HL-60 (cell line): ENCODE data around the gene RBMS3.

Experiments
- GABPA ChIP-seq: IDR thresholded peaks from 2 replicates; pipeline ENCODE4 v1.6.1; 2012; ENCODE audit warnings: low read depth
- POLR2AphosphoS5 ChIP-seq: IDR thresholded peaks from 2 replicates; pipeline ENCODE4 v1.6.1; 2012; ENCODE audit warnings: low read depth
- SPI1 ChIP-seq: IDR thresholded peaks from 2 replicates; pipeline ENCODE4 v1.6.1; 2012; ENCODE audit warnings: low read depth, mild to moderate bottlenecking, borderline replicate concordance
- TF ChIP-seq, protein P1 (sequence below): IDR thresholded peaks from one replicate; pipeline ENCODE4 v1.5.1; 2011; ENCODE audit warnings: low read length, control low read depth, inconsistent platforms; ENCODE audit not compliant: insufficient read depth
- TF ChIP-seq, protein P2 (sequence below): IDR thresholded peaks from 2 replicates; pipeline ENCODE4 v1.6.1; 2012; ENCODE audit warnings: low read depth; ENCODE audit not compliant: insufficient replicate concordance

GRCh38 chr3:29466442-29466841 lies 185.6 kb downstream of the RBMS3 start:
- TF ChIP-seq SPI1 (no peak), GABPA (no peak), POLR2AphosphoS5 (no peak)
- TF ChIP-seq, protein P1, sequence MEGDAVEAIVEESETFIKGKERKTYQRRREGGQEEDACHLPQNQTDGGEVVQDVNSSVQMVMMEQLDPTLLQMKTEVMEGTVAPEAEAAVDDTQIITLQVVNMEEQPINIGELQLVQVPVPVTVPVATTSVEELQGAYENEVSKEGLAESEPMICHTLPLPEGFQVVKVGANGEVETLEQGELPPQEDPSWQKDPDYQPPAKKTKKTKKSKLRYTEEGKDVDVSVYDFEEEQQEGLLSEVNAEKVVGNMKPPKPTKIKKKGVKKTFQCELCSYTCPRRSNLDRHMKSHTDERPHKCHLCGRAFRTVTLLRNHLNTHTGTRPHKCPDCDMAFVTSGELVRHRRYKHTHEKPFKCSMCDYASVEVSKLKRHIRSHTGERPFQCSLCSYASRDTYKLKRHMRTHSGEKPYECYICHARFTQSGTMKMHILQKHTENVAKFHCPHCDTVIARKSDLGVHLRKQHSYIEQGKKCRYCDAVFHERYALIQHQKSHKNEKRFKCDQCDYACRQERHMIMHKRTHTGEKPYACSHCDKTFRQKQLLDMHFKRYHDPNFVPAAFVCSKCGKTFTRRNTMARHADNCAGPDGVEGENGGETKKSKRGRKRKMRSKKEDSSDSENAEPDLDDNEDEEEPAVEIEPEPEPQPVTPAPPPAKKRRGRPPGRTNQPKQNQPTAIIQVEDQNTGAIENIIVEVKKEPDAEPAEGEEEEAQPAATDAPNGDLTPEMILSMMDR = no peak
- TF ChIP-seq, protein P2, sequence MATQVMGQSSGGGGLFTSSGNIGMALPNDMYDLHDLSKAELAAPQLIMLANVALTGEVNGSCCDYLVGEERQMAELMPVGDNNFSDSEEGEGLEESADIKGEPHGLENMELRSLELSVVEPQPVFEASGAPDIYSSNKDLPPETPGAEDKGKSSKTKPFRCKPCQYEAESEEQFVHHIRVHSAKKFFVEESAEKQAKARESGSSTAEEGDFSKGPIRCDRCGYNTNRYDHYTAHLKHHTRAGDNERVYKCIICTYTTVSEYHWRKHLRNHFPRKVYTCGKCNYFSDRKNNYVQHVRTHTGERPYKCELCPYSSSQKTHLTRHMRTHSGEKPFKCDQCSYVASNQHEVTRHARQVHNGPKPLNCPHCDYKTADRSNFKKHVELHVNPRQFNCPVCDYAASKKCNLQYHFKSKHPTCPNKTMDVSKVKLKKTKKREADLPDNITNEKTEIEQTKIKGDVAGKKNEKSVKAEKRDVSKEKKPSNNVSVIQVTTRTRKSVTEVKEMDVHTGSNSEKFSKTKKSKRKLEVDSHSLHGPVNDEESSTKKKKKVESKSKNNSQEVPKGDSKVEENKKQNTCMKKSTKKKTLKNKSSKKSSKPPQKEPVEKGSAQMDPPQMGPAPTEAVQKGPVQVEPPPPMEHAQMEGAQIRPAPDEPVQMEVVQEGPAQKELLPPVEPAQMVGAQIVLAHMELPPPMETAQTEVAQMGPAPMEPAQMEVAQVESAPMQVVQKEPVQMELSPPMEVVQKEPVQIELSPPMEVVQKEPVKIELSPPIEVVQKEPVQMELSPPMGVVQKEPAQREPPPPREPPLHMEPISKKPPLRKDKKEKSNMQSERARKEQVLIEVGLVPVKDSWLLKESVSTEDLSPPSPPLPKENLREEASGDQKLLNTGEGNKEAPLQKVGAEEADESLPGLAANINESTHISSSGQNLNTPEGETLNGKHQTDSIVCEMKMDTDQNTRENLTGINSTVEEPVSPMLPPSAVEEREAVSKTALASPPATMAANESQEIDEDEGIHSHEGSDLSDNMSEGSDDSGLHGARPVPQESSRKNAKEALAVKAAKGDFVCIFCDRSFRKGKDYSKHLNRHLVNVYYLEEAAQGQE = no peak
